Right lobe of liver (tissue), 6 donors: Measurements from ENCODE around the gene METTL25B. TPM values are rescaled to one million over a fixed set of nuclear protein-coding genes. Genes with fewer than 3 reads are reported as not detected.

Source experiments
- ATAC-seq, 4 donors: fragments of 200-7000 bp; cut with Tn5 transposase; one replicate each; pipeline ENCODE4 v1.9.1; 2020; ENCODE audit warnings: mild to moderate bottlenecking in 4 of 4, moderate library complexity in 4 of 4
- DNase-seq, 3 donors: peaks; one replicate each; pipeline ENCODE4 v3.0.0-alpha.2; 2020
- H3K27ac ChIP-seq, 3 donors: fragments of 200-600 bp; one replicate each; pipeline ENCODE4 v1.8.0; 2022
- H3K27me3 ChIP-seq, 2 donors: fragments of 200-600 bp; one replicate each; pipeline ENCODE4 v1.8.0; 2022
- H3K36me3 ChIP-seq, 4 donors: fragments of 200-600 bp; sonication (generic) in 1 of 4; one replicate each; pipeline versions ENCODE4 v1.5.1 to v1.8.0; 2017 to 2022; ENCODE audit warnings: control low read depth in 1 of 4
- H3K4me1 ChIP-seq, 4 donors: fragments of 200-600 bp; sonication (generic) in 1 of 4; one replicate each; pipeline versions ENCODE4 v1.5.1 to v1.8.0; 2017 to 2022; ENCODE audit warnings: control low read depth in 1 of 4
- H3K4me3 ChIP-seq, 3 donors: fragments of 200-600 bp; one replicate each; pipeline ENCODE4 v1.8.0; 2022
- H3K9me3 ChIP-seq, 4 donors: fragments of 200-600 bp; sonication (generic) in 1 of 4; one replicate each; pipeline versions ENCODE4 v1.5.1 to v1.8.0; 2017 to 2022; ENCODE audit warnings: control low read depth in 1 of 4
- CTCF ChIP-seq, 4 donors: fragments of 200-600 bp in 3 of 4; fragments of 450-650 bp in 1 of 4; IDR thresholded peaks; one replicate each; pipeline versions ENCODE4 v1.5.1 to v1.8.0; 2016 to 2022; ENCODE audit warnings: antibody characterized with exemption in 4 of 4, mild to moderate bottlenecking in 2 of 4
- POLR2A ChIP-seq: fragments of 450-650 bp; IDR thresholded peaks from one replicate; pipeline ENCODE4 v1.6.1; 2017; ENCODE audit warnings: antibody characterized with exemption, mild to moderate bottlenecking
- WGBS: methylation state at CpG from one replicate; pipeline ENCODE4 v1.1.6; 2018; ENCODE audit warnings: low coverage, low lambda C conversion rate; ENCODE audit not compliant: insufficient coverage; ENCODE audit errors: missing lambda C conversion rate; 5-methylcytosine and 5-hydroxymethylcytosine counted together
- intact Hi-C, 2 donors: fragments of 100-400 bp; cut with DNase I; formaldehyde crosslinking; loops; one replicate each; pipeline versions ENCODE4 v1.11.2 to v1.14.1; 2022
- total RNA-seq, 6 experiments: library from RNA; depleted of rRNA in 2 of 6; stranded (reverse); fragments of >200 nt in 2 of 6; fragmentation: NEBNext Ultra II Directional in 3 of 6; extraction: Animal tissue kit (Norgen Biotek cat#: 25700) in 3 of 6; gene quantifications; one replicate each; pipeline versions ENCODE4 v1.1.0 to v1.2.4, GENCODE V29; 2016 to 2023
- donor health status: DM: no; HTN: yes; CAD: no.
- donor health status: DM: no; HTN: no; CAD: no.
- donor health status: DM: no; HTN: no; CAD: no.
- donor health status: DM: no; HTN: yes; CAD: no.
- donor health status: DM: no; HTN: yes; CAD: no.

Gene METTL25B
- total RNA-seq, 6 experiments from 2014 or later = 11.6 to 25.7 (median 20.6) TPM

- no peaks in the 10 kb centered on the region for H3K27me3 ChIP-seq
- H3K27ac ChIP-seq = no peak overlapping the region
- H3K4me3 ChIP-seq = no peak overlapping the region
- H3K9me3 ChIP-seq = no peaks in the 10 kb centered on the region
- H3K4me1 ChIP-seq = no peaks in the 10 kb centered on the region
- ATAC-seq (no peak), DNase-seq (no peak)
- 93% methylated on average over 4 of the region's 4 CpGs for WGBS
- intact Hi-C loops = no loop called here
- H3K36me3 ChIP-seq = peaks cover 0 to 6% (median under 1%) of the 10 kb centered on the region in 4 donors
- TF ChIP-seq POLR2A (no peak), CTCF (IDR thresholded peaks at IDR 0.05) (no peak)
Measured at GRCh38 chr1:156717351-156717750, 10.9 kb upstream of the METTL25B start.

GRCh38 chr1:156721131-156721530 is 7.1 kb upstream of the METTL25B start:
- H3K9me3 ChIP-seq = no peaks in the 10 kb centered on the region
- peaks cover 0 to 28% (median 12%) of the 10 kb centered on the region in 4 donors for H3K36me3 ChIP-seq
- ATAC-seq (no peak), DNase-seq (no peak)
- no peak overlapping the region for H3K27ac ChIP-seq
- no peak overlapping the region for H3K4me3 ChIP-seq
- 87% methylated on average over 2 of the region's 2 CpGs for WGBS
- TF ChIP-seq POLR2A (no peak), CTCF (IDR thresholded peaks at IDR 0.05) (no peak)
- H3K4me1 ChIP-seq = peaks cover 0 to 14% (median 6%) of the 10 kb centered on the region in 4 donors
- intact Hi-C loops = loop anchor here in 1 of 2 donors (5.0 kb wide), 1 partner anchor 34 kb away; no protein-coding TSS in a partner anchor
- H3K27me3 ChIP-seq = no peaks in the 10 kb centered on the region

- Histone ChIP-seq H3K4me3 (no peak overlapping the region), H3K36me3 (peaks cover 0 to 28% (median 12%) of the 10 kb centered on the region in 4 donors), H3K27ac (no peak overlapping the region), H3K27me3 (no peaks in the 10 kb centered on the region), H3K9me3 (no peaks in the 10 kb centered on the region), H3K4me1 (peaks cover 0 to 18% (median 8%) of the 10 kb centered on the region in 4 donors)
- 83% methylated on average over 4 of the region's 4 CpGs for WGBS
- ATAC-seq (no peak), DNase-seq (no peak)
- TF ChIP-seq CTCF (IDR thresholded peaks at IDR 0.05) = no peak
- no peak for TF ChIP-seq POLR2A
- intact Hi-C loops = loop anchor here in 1 of 2 donors (5.0 kb wide), 1 partner anchor 34 kb away; no protein-coding TSS in a partner anchor
Measured at GRCh38 chr1:156721535-156721934, 6.7 kb upstream of the METTL25B start.

- intact Hi-C loops = no loop called here
- 11% methylated on average over 18 of the region's 18 CpGs for WGBS
- peak overlapping the region; percentile 8 to 28 (median 17) for H3K4me3 ChIP-seq
Measured at GRCh38 chr1:156725683-156726280, 2.5 kb upstream of the METTL25B start.

More at GRCh38 chr1:156725683-156726280, 2.5 kb upstream of the METTL25B start:
- DNase-seq = peak; percentile 88 to 89 (median 89)
- no peaks in the 10 kb centered on the region for H3K27me3 ChIP-seq
- H3K9me3 ChIP-seq = no peaks in the 10 kb centered on the region
- TF ChIP-seq POLR2A (no peak), CTCF (IDR thresholded peaks at IDR 0.05) (peak; percentile 86 to 99 (median 96))
- peaks cover 0 to 41% (median 13%) of the 10 kb centered on the region in 4 donors for H3K4me1 ChIP-seq
- H3K27ac ChIP-seq = no peak overlapping the region
- H3K36me3 ChIP-seq = peaks cover 0 to 27% (median 12%) of the 10 kb centered on the region in 4 donors
- peak; percentile 80 to 88 (median 80) for ATAC-seq
